Astrocyte of the spinal cord (primary cell): ENCODE data around the gene FAM240B.

Experiments used
- DNase-seq: peaks from one replicate; pipeline ENCODE4 v3.0.0; 2011; ENCODE audit warnings: low read depth, low spot score
- H3K4me3 ChIP-seq: 2 replicates; pipeline ENCODE4 v1.5.1; 2011; ENCODE audit warnings: low read depth, mild to moderate bottlenecking, low read length, moderate library complexity
- in situ Hi-C: cut with HindIII; loops from 2 replicates; pipeline ENCODE4 v1.10.0; 2017; ENCODE audit warnings: low sequenced_read_pairs
- TF ChIP-seq, protein P1 (sequence below): IDR thresholded peaks from 2 replicates; pipeline ENCODE4 v1.5.1; 2012; ENCODE audit warnings: low read depth, mild to moderate bottlenecking, low read length, inconsistent platforms

The FAM240B gene

DNA sequence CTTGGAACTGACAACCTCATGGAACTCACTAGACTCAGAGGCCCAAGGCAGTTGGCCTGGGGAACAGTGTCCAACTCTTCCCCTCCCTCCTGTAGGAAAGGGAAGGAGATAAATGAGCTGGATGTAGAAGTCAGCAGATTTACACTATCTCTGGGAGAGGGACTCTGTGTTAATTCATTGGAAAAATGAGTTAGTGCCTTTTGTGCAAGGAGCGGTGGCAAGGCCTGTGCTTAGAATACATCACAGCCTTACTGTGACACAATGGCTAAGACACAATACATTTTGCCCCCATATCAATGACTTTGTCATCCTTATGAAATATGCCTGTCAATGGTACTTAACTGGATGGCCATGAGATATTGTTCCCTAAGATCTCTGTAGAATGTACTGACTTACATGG, 28.0 kb upstream of the FAM240B start:
- in situ Hi-C loops = no loop called here
- H3K4me3 ChIP-seq = no peak overlapping the region
- no peak for DNase-seq
- TF ChIP-seq, protein P1, sequence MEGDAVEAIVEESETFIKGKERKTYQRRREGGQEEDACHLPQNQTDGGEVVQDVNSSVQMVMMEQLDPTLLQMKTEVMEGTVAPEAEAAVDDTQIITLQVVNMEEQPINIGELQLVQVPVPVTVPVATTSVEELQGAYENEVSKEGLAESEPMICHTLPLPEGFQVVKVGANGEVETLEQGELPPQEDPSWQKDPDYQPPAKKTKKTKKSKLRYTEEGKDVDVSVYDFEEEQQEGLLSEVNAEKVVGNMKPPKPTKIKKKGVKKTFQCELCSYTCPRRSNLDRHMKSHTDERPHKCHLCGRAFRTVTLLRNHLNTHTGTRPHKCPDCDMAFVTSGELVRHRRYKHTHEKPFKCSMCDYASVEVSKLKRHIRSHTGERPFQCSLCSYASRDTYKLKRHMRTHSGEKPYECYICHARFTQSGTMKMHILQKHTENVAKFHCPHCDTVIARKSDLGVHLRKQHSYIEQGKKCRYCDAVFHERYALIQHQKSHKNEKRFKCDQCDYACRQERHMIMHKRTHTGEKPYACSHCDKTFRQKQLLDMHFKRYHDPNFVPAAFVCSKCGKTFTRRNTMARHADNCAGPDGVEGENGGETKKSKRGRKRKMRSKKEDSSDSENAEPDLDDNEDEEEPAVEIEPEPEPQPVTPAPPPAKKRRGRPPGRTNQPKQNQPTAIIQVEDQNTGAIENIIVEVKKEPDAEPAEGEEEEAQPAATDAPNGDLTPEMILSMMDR = no peak

DNA sequence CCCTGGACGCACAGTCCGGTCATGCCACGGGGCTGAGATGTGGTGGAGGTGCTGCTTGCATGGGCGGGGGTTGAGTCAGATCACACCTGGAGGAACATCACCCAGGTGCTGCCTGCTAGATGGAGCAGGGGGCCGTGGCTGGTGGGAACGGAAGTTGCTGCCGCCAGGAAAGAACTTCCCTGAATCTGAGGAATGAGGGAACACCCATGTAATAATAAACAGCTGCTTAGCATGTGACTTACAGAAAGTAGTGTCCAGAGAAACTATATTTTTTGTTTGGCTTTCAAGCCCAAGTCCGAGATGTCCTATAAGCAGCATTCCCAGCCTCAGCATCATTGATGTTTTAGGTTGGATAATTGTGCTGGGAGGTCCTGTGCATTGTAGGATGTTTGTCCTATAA, 27.1 kb upstream of the FAM240B start:
- in situ Hi-C loops = no loop called here

DNA sequence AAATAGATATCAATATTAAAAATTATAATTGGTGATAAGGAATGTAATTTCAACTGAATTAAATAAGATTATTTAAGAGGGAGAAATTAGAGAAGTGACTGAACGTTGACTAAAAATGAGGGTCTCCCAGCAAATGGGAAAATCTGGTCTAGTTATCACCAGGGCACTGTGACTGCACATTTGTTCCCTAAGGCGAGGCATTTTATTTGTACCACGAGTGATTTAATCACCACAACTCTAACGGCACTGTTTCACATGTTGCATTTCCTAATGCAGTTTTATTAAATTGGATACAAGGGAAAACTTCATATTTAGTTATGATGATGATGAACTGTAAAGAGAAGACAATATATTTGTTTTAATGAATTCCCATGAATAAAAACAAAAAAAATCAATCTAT, 26.4 kb upstream of the FAM240B start:
- in situ Hi-C loops = no loop called here
- TF ChIP-seq, protein P1 = no peak
- no peak overlapping the region for H3K4me3 ChIP-seq
- no peak for DNase-seq

More for the DNA sequence above, 27.1 kb upstream of the FAM240B start:
- no peak overlapping the region for H3K4me3 ChIP-seq
- TF ChIP-seq, protein P1 = no peak
- no peak for DNase-seq

DNA sequence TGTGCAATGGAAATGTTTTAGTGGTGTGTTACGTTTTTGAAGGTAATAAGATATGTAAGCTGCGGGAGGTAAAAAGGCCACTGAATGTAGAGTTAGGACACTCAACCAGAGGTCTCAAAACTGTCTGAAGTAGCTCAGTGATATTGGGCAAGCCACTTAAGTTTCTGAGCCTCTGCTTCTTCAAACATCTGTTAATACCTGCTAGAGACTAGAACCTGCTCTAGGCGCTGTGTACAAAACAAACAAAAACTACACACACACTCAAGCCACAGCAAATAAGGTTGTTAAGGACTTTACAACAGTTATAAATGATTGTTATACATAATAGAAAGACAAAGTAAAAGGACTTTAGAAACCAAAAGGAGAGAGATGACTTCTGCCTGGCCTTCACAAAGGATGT, 24.6 kb upstream of the FAM240B start:
- no peak for DNase-seq
- in situ Hi-C loops = no loop called here
- TF ChIP-seq, protein P1 = no peak
- H3K4me3 ChIP-seq = no peak overlapping the region

DNA sequence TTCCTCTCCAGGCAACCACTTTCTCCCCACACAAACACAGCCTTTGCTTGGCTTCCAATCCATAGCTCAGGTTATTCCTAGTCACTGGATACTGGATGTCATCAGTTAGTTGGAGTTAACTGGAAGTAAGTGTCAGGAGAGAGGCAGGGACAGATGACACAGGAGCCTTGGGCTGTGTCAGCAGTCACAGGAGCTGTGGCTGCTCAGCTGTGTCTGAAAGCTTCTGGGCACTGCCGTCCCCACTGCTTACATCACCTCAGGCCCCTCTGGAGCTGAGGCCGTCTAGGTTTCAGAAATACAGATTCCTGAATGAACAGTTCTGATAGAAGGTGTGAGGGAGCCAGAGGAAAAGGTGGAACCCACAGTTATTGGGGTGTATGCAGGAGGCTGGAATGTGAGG, 17.3 kb upstream of the FAM240B start:
- DNase-seq = no peak
- TF ChIP-seq, protein P1 = no peak
- no peak overlapping the region for H3K4me3 ChIP-seq
- in situ Hi-C loops = no loop called here

DNA sequence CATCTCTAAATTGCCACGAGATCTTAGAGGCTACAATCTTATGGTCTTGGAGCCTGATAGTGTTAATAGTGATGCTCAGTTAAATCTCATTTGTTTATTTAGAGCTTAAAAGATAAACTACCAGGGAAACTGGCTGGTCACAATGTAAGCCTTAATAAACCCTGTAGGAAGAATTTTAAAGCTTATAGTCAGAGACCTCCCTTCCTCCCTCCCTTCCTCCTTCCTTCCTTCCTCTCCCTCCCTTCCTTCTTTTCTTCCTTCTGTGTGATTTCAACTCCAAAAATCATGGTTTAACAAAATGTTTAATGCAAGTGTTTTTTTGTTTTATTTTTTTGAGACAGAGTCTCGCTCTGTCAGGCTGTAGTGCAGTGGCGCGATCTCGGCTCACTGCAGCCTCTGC, 14.9 kb upstream of the FAM240B start:
- no peak for DNase-seq
- TF ChIP-seq, protein P1 = no peak
- H3K4me3 ChIP-seq = no peak overlapping the region
- in situ Hi-C loops = no loop called here

DNA sequence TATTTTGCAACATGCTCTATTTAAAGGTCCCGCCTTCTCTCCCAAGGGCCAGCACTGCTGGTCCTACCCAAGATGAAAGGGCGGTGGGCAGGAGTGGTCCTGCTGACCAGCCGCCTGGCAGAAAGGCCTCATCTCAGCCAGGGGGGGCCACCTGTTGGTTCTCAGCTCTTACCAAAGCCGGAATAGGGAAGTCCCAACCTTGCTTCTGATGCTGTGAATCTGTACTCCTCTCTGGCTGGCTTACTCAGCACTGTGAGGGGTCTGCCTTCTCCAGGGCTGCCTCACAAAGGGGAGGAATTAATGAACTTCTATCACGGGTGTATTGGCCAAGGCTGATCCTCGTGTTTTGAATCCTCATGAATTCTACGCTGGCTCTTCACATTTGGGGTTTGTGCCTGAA, 13.6 kb upstream of the FAM240B start:
- TF ChIP-seq, protein P1 = no peak
- DNase-seq = no peak
- no peak overlapping the region for H3K4me3 ChIP-seq
- in situ Hi-C loops = no loop called here
